Activated CD4-positive, alpha-beta T cell treated with anti-CD3 and anti-CD28 coated beads, Interleukin-2, amount 50 U/mL, for 1 hour (primary cell): Measurements from ENCODE around the gene EXOC6B.
"Not testable (repeated sequence)": the region's sequence is repeated elsewhere in the genome, so short reads cannot be mapped to it uniquely, and the experiment has no call there.

Source experiments
- DNase-seq: peaks from one replicate; pipeline ENCODE4 v3.0.0-alpha.2; 2020

EXOC6B gene

DNA sequence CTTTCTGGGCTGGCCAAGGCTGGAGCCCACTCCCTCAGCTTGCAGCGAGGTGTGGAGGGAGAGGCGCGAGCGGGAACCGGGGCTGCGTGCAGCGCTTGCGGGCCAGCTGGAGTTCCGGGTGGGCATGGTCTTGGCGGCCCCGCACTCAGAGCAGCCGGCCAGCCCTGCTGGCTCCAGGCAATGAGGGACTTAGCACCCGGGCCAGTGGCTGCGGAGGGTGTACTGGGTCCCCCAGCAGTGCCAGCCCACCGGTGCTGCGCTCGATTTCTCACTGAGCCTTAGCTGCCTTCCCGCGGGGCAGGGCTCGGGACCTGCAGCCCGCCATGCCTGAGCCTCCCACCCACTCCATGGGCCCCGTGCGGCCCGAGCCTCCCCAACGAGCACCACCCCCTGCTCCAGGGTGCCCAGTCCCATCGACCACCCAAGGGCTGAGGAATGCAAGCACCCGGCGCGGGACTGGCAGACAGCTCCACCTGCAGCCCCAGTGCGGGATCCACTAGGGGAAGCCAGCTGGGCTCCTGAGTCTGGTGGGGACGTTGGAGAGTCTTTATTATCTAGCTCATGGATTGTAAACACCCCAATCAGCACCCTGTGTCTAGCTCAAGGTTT, 404.0 kb downstream of the EXOC6B start:
- DNase-seq = not testable (repeated sequence)

DNA sequence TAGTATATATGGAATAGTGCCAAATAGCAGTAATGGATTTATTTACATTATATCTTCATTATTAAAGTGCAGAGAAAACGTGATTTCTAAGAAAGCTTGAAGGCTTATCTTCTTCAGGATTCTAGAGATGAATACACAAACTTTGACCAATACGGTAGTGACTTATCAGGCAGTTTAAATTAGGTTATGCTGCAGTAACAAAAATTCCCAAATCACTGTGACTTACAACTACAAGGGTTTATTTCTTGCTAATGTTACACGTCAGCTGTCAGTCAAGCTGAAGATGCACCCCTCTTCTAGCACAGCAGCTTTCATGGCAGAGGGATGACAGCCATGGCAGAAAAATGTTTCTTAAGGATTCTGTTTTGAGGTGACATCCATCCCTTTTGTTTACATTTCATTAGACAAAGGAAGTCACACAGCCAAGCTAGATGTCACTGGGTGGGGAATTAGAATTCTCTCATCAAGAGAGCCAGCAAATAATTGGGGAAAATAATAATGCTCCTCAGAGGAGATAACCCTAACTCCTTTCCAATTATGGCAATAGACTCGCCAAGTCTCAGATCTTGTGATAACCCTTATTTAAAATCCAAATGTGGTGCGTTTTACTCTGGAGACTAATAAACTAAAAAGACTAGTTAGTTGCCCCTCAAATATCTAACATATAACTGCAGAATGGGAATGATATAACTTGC, 409.9 kb downstream of the EXOC6B start:
- DNase-seq = no peak

DNA sequence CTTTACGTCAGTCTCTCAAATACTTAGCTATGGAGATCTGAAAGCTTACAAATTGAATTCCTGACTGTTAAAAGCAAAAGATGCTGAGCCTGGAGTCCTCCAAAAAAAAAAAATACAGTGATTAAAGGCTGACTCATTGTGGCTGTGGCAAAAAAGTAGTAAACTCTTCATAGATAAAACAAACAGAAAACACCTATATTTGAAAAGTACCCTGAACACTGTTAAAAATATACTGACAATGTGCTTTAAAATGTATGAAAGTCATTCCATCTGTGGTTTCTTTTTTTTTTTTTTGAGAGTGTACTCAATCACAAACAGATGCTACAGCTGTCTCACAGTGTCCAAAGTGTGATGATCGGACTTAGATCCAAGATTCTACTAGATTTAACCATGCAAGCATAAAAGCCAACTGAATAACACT, 410.6 kb downstream of the EXOC6B start:
- no peak for DNase-seq

DNA sequence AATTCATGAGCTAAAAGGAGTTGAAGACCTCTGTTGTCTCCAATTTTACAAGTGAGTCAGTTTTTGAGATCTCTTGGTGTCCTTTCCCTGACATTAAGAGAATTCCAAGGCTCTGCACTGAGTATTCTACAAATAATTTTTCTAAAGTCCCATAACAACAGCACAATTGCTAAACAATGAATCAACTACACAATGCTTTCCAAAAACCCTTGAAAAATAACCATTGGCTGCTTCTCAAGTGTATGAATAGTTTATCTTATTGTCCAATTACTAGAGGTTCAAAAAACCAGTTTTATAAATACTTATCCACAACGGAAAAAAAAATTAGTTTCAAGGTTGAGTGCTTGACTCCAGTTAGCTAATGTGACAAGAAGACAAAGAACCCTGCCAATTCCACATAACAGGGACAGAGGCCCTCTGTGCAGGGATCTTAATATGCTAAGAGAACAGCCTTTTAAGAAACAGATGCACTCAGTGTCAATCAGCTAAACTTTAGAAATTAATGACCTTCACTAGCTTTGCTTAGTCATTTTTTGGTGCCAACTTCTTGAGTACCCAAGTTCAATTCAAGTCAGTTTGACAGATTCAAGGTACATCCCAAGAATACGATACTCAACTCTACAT, 411.6 kb downstream of the EXOC6B start:
- no peak for DNase-seq

DNA sequence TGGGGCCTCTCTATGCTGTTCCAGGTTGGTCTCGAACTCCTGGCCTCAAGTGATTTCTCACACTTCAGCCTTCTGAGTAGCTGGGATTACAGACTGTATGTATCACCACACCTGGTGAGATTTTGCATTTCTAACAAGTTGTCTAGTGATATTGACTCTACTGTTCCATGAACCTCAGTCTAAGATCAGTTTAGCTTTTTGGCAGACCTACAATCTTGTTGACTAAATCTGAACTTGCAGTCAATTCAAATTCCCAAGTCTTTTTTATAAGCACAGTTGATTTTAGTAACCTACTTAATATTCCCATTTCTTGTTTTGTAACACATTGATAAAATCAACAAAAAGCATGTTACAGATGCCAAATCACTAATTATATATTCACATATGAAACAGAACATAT, 412.1 kb downstream of the EXOC6B start:
- DNase-seq = no peak

DNA sequence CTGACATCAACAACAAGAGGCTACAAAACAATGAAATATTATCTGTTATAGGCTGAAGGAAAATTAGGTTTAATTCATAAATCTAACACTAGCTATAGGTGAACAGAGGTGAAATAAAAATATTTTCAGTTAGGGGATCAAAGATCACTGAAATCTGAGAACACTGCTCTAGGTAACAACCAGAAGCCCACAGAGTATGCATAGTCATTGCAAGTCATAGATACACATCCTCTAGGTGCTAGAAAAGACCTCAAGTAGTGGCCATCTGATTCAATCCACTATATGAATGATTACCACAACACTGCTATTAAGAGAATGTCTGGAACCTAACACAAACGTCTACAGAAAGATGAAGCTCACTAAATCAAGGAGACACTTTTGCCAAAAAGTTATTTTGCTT, 413.6 kb downstream of the EXOC6B start:
- DNase-seq = no peak

DNA sequence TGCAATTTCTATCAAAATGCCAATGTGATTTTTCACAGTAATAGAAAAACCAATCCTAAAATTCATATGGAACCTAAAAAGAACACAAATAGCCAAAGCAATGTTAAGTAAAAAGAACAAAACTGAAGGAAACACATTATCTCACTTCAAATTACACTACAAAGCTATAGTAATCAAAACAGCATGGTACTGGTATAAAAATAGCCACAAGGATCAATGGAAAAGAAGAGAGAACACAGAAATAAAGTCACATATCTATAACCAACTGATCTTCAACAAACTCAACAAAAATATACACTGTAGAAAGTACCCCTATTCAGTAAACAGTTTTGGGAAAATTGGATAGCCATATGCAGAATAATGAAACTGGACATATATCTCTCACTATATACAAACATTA, 426.0 kb downstream of the EXOC6B start:
- no peak for DNase-seq

DNA sequence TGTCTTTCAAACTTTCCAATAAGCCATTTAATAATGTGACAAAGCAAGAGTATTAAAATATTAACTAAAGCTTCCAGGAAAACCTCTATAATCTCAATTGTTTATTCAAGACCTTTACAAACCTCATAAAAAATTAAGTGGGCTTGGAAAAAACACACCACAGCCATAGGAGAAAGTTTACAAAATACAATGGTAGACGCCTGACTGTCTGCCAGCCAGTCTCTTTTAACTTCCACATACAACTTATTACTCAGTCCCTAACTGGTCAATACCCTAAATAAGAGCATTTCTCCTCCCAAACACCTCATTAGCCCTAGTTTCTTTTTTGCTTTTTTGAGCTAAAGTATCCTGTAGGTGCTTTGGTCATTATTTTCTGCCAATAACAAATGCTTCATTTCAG, 430.7 kb downstream of the EXOC6B start:
- DNase-seq = no peak

DNA sequence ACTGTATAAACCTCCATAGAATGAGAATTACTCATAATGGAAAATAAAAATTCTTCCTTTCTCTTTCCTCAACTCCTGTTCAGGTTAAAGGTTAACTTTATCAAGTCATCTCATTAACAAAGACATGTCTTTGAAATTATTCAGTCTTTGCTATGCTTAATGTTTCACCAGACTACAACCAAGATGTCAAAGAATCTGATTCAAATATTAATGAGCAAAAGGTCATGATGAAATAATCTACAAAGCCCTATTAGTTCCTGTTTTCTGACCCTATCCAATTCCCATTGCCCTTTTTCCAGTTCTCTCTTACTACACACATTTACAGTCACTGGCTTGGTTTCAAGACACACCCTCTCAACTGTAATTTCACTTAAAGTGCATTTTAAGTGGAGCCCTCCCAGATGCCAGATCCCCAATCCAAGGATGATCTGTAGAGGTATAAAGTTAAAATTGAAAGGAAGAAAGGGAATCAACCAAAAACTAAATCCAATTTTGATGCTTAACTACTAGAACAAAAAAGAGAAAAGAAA, 431.2 kb downstream of the EXOC6B start:
- DNase-seq = no peak

DNA sequence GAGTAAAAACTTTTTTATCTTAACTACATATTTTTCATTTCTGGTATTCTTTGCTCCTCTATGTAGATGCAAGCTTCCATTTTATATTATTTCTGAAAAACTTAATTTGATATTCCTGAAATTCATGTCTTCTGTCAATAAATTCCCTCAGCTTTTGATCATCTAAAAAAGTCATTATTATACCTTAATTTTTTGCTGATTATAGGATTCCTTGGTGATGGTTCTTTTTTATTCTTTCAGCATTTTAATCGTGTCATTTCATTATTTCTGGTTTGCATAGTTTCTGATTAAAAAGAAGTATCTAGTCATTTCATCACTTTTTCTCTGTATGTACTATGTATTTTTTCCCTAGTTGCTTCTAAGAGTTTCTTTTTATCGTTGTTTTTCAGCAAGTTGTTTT, 436.4 kb downstream of the EXOC6B start:
- no peak for DNase-seq

DNA sequence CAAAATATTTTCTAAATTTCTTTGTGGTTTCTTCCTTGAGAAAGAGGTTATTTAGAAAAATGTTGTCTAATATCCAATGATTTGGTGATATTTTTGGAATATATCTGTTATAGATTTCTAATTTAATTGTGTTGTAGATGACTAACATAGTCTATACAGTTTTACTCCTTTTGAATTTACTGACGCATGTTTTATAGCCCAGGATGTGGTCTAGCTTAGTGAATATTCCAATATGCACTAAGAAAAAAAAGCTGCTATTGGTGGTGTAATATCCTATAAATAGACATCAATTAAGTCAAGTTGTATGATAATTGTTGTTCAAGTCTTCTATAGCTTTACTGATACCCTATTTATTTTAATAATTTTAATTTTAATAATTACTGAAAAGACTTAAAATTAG, 437.6 kb downstream of the EXOC6B start:
- DNase-seq = no peak

DNA sequence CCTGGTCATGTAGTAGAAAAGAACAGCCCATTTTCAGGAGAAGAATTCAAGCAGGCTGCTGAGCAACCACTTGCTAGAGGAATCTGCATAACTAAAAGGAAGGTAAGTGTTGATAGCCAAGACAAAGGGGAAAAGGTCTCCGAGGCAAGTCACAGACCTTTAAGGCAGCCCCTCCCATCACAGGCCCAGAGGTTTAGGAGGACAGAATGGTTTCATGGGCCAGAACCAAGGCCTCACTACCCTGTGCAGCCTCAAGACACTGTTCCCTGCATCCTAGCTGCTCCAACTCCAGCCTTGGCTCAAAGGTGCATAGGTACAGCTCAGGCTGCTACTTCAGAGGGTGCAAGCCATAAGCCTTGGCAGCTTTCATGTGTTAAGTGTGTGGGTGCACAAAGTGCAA, 439.5 kb downstream of the EXOC6B start:
- no peak for DNase-seq

DNA sequence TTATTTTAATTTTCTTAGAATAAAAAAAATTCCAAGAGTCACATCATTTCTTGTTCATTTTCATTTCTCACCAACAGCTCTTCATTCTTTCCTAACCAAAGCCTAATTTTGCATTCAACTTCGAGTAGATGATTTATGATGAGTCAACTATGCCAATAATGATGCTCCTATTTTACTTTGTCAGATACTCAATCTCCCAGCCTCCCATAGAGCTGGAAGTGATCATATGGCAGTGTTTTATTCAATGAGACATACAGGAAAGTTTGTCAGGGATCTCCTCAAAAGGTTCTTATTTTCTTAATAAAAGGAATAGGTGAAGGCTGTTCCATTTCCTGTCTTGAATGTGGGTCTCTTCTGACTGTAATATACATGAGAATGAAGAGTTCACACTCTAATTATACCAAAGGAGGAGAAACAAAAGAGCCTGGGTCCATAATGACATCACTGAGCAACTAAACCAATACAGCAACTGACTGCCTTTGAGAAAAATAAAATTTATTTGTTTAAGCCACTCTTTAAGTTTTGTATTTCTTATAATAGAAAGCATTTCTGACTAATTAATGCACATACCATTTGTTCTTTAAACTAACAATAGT, 447.0 kb downstream of the EXOC6B start:
- DNase-seq = no peak

DNA sequence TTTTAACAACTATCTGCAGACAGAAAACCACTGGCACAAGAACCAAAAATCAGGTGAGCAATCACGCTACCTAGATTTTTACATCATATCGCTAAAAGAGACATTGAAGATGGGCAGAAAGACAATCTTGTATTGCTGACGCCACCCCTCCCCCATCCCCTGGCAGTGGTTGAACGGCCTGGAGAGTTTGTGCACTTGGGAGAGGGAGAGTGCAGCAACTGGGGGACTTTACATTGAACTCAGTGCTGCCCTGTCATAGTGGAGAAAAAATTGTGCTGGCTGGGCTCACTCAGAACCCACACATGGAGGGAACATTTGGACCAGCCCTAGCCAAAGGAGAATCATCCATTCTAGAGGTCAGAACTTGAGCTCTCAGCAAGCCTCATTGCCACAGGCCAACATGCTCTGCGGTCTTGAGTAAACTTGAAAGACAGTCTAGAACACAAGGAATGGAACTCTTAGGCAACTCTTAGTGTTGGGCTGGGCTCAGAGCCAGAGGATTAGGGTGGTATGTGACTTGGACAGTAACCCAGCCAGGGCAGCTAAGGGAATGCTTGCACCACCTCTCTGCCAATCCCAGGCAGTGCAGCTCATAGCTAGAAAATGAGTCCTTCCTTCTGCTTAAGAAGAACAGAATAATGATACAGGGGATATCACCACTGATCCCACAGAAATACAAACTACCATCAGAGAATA, 458.2 kb downstream of the EXOC6B start:
- no peak for DNase-seq

DNA sequence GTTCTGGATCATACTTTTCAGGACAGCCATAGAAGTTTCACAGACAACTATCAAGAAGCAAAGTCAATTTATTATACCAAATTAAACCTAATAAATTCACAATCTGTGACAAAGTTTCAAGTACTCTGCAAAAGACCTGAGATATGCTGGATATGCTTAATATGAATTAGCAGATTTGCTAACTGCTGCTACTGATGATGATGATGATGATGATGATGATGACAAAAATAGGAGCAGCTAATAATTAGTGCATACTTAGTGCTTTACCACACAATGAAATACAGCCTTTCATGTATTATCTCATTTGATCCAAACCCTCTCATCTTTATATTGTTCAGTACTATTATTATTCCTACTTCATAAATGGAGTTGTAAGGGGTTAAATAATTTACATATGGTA, 462.4 kb downstream of the EXOC6B start:
- no peak for DNase-seq

DNA sequence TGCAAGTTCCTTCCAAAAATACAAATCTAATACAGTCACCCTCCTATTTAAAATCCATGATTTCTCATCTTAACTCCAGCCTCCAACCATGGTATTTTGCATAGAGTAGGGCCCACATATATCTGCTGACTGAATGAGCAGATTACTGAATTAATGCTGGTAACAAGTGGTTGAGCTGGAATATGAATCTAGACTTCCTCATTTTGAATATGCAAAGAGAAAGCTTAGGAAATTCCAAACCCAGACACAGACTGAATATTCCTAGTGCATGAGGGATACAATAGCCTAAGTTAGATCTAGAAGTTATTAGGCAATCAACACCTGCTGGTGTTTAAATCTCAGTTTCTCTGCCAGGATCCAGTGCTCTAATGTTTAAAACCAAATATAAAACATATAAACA, 463.1 kb downstream of the EXOC6B start:
- DNase-seq = no peak

DNA sequence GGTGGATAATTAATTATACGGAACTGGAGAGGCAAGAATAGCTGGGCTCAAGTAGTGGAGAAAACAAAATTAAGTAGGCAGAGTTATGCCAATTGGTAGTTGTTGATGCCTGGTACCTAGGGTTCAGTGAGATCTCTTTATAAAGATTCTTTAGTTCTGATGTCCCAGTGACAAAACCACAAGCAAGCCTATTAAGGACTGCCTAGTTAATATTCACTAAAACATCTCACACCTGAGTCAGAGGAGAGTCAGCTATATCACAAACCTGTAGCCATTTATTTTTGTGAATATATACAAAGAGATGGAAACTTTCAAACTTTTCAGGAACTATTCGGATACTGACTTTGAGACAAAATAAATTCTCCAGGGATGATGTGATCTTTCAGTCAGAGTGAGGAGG, 464.3 kb downstream of the EXOC6B start:
- no peak for DNase-seq

DNA sequence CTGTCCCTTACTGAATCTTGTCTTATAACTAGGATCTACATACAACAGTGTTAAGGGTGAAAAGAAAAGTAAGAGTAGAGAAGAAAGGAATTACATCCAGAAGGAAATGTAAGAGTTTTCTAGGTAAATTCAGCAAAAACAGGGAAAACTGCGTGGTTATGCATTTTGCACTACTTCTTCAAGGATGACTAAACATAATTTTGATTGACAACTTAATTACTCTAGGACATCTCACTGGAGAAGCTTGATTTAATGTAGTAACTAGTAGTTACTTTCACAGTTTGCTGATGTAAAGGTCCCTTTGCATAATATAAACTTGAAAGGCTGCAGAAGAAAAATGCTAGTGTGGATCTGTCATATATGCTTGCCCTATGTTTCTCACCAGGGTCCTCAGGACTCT, 464.8 kb downstream of the EXOC6B start:
- DNase-seq = no peak

DNA sequence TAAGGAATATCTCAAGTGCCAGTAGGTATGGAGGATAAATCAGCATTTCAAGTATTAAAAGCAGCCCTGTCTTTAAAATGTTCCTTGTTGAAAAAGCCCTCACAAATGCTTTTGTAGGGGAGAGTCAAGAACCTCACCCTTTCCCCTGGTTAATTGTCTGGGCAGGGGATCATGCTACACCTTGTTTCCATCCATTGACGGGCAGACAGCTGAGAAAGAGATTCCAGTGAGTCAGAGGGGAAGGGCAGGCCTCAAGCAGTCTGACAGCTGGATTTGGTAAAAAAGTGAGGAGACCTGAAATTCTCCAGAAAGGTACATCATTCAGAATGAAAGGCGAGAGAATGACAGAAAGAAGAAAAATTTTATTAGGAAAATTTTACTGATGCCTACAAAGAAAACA, 475.0 kb downstream of the EXOC6B start:
- no peak for DNase-seq

DNA sequence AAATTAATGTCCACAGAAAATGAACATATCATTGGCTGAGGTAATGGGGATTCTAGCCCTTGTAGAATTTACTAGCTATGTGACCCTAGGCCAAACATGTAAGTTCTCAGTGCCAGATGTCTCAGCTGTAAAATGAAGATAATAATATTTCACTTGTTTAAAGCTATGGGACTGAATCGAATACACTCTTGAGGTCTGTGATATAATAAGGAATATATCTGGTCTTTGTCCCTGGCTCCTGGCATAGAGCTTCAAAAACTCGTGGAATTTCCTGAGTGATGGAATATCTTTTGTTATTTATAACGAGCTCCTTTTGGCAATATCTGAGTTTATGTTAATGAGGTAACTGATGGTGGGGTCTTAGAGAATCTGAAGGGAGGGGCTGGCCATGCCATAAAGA, 476.8 kb downstream of the EXOC6B start:
- no peak for DNase-seq

DNA sequence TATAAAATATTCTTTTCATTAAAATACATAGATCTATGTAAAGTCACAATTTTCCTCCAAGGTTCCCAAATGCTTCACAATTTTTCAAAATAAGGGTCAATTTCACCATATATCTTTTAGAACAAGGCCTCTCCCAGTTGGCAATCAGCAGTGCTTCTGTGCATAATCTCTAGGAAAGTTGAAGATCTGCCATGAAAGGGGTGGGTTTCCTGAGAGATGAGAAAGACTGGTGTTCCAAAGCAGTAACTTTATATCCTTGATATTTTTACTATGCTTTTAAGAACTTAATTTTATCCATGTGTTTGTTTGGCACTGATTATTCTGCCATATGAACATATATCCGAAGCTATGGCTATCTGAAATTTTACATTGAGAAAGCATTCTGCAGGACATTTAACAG, 478.8 kb downstream of the EXOC6B start:
- no peak for DNase-seq

DNA sequence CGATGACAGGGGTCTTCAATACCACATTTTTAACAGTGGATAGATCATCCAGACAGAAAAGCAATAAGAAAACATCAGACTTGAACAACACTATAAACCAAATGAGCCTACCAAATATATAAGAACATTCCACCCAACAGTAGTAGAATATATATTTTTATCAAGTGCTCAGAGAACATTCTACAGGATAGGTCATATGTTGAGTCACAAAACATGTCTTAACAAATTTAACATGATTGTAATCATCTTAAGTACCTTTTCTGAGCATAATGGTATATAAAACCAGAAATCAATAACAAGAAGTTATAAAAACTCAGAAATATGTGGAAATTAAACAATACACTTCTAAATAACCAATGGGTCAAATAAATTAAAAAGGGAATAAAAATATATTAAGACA, 484.2 kb downstream of the EXOC6B start:
- no peak for DNase-seq

DNA sequence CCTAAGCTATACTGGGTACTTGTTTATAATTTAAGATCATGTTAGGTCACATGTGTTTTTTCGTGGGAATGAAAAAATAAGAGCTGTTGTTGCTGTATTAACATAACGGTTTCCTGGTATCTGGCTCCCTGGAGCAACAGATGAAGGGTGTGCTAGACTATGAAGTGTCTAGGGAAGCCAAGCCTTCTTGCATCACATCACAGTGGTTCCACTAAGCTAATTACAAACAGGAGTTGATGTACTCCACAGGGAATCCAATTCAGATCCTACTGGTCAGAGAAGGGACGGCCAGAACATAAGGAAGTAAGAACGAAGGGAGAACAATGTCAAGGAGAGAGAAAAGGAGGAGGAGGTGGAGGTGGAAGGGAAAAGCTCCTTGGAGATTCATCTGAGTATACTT, 485.2 kb downstream of the EXOC6B start:
- DNase-seq = no peak
